ENCODE measurements around the gene HES5. TPM values are rescaled to one million over a fixed set of nuclear protein-coding genes. Genes with fewer than 3 reads are reported as not detected.

Gene HES5
- total RNA-seq, 4 donors from 2014 or later = 0.34 to 2.8 (median 1.8) TPM; not detected in 1

DNA sequence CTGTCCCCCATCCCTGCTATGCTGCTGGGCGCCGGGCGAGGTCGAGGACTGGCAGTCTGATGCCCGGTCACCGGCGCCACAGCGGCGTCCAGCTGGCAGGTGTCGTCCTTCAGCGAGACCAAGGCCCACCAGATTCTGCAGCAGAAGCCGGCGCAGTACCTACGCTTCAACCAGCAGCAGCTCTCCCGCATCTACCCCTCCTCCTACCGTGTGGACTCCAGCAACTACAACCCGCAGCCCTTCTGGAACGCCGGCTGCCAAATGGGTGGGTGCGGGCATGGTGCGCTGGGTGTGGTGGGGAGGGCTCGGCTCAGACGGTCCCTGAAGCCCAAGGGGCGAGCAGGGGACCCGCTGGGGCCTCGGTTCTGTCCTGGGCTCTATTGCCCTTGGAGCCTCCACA lies 33.3 kb downstream of the HES5 start:
- Histone ChIP-seq H3K4me3 (no peak overlapping the region), H3K27me3 (peaks cover 0 to 8% of the 10 kb centered on the region in 2 donors), H3K4me1 (no peaks in the 10 kb centered on the region), H3K27ac (no peak overlapping the region), H3K9me3 (no peaks in the 10 kb centered on the region), H3K36me3 (no peaks in the 10 kb centered on the region)
- no peak for TF ChIP-seq CTCF (IDR thresholded peaks at IDR 0.05)
- no peak for TF ChIP-seq POLR2A (IDR thresholded peaks at IDR 0.05)
- no peak for DNase-seq
- intact Hi-C loops (cut with DNase I; ENCODE audit: low total_unique reads) = no loop called here

DNA sequence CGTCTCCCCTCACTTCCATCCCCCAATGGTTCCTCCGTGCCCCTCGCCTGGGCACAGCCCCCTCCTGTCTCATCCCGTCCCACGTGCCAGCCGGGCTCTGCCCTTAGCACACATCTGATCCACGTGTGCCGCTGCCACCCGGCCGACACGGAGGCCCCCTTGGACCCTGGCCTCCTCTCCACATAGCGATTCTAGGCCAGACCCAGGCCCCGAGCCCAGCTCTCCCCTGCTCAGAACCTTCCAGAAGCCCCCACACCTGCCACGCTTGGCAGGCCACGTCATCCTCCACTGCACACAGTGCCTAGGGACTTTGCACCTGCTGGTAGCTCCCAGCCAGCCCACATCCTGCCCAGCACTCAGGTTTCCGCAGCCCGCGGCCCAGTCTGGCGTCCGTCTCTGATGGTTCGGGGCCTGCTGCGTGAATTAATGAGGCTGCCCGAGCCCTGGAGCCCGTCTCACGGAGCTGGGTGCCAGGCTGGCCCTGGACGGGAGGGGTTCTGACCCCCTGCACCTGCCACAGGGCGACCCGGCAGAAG lies 33.9 kb downstream of the HES5 start:
- intact Hi-C loops (cut with DNase I; ENCODE audit: low total_unique reads) = no loop called here
- no peak for DNase-seq
- H3K9me3 ChIP-seq = no peaks in the 10 kb centered on the region
- peaks cover 0 to 2% of the 10 kb centered on the region in 2 donors for H3K27me3 ChIP-seq
- H3K27ac ChIP-seq = no peak overlapping the region
- H3K36me3 ChIP-seq = no peaks in the 10 kb centered on the region
- TF ChIP-seq CTCF (IDR thresholded peaks at IDR 0.05) = no peak
- TF ChIP-seq POLR2A (IDR thresholded peaks at IDR 0.05) = no peak
- H3K4me3 ChIP-seq = no peak overlapping the region
- H3K4me1 ChIP-seq = no peaks in the 10 kb centered on the region

- H3K4me3 ChIP-seq = no peak overlapping the region
- H3K4me1 ChIP-seq = no peaks in the 10 kb centered on the region
- no peak overlapping the region for H3K27ac ChIP-seq
- DNase-seq = no peak
- intact Hi-C loops (cut with DNase I; ENCODE audit: low total_unique reads) = no loop called here
- TF ChIP-seq CTCF (IDR thresholded peaks at IDR 0.05) (no peak), POLR2A (IDR thresholded peaks at IDR 0.05) (no peak)
- H3K9me3 ChIP-seq = no peaks in the 10 kb centered on the region
- no peaks in the 10 kb centered on the region for H3K27me3 ChIP-seq
- no peaks in the 10 kb centered on the region for H3K36me3 ChIP-seq
Observed at GRCh38 chr1:2495546-2495945, 34.5 kb downstream of the HES5 start.

GRCh38 chr1:2495026-2495425 lies 35.0 kb downstream of the HES5 start:
- intact Hi-C loops (cut with DNase I; ENCODE audit: low total_unique reads) = no loop called here
- H3K27ac ChIP-seq = no peak overlapping the region
- TF ChIP-seq CTCF (IDR thresholded peaks at IDR 0.05) = no peak
- TF ChIP-seq POLR2A (IDR thresholded peaks at IDR 0.05) = no peak
- no peaks in the 10 kb centered on the region for H3K36me3 ChIP-seq
- no peak overlapping the region for H3K4me3 ChIP-seq
- no peaks in the 10 kb centered on the region for H3K27me3 ChIP-seq
- DNase-seq = no peak
- no peaks in the 10 kb centered on the region for H3K4me1 ChIP-seq
- no peaks in the 10 kb centered on the region for H3K9me3 ChIP-seq

- Histone ChIP-seq H3K27me3 (no peaks in the 10 kb centered on the region), H3K9me3 (no peaks in the 10 kb centered on the region), H3K4me1 (no peaks in the 10 kb centered on the region), H3K4me3 (no peak overlapping the region), H3K27ac (no peak overlapping the region), H3K36me3 (no peaks in the 10 kb centered on the region)
- intact Hi-C loops (cut with DNase I; ENCODE audit: low total_unique reads) = no loop called here
- TF ChIP-seq POLR2A (IDR thresholded peaks at IDR 0.05) = no peak
- no peak for TF ChIP-seq CTCF (IDR thresholded peaks at IDR 0.05)
- peak in 1 of 2 donors; percentile 31 for DNase-seq
Observed at GRCh38 chr1:2494323-2494693, 35.8 kb downstream of the HES5 start.

Measured in uterus (tissue), 4 donors.